PFSK-1 (cell line): ENCODE results near the gene PLIN4.

Experiments
- POLR2AphosphoS5 ChIP-seq: IDR thresholded peaks from 2 replicates; pipeline ENCODE4 v1.6.1; 2012; ENCODE audit warnings: low read depth, mild to moderate bottlenecking, control low read depth, low read length, moderate library complexity
- SIN3A ChIP-seq: IDR thresholded peaks from 2 replicates; pipeline ENCODE4 v1.6.1; 2012; ENCODE audit warnings: mild to moderate bottlenecking, low read length, moderate library complexity, borderline replicate concordance; ENCODE audit not compliant: insufficient read depth
- TF ChIP-seq, protein P1 (sequence below), 2 experiments: IDR thresholded peaks; 2 replicates each; pipeline versions ENCODE4 v1.6.1 to v1.8.0; 2011 to 2012; ENCODE audit warnings: low read depth in 2 of 2, low read length in 2 of 2, control low read depth in 1 of 2, inconsistent platforms in 1 of 2, mild to moderate bottlenecking in 1 of 2, moderate library complexity in 1 of 2; ENCODE audit not compliant: insufficient read depth in 1 of 2

DNA sequence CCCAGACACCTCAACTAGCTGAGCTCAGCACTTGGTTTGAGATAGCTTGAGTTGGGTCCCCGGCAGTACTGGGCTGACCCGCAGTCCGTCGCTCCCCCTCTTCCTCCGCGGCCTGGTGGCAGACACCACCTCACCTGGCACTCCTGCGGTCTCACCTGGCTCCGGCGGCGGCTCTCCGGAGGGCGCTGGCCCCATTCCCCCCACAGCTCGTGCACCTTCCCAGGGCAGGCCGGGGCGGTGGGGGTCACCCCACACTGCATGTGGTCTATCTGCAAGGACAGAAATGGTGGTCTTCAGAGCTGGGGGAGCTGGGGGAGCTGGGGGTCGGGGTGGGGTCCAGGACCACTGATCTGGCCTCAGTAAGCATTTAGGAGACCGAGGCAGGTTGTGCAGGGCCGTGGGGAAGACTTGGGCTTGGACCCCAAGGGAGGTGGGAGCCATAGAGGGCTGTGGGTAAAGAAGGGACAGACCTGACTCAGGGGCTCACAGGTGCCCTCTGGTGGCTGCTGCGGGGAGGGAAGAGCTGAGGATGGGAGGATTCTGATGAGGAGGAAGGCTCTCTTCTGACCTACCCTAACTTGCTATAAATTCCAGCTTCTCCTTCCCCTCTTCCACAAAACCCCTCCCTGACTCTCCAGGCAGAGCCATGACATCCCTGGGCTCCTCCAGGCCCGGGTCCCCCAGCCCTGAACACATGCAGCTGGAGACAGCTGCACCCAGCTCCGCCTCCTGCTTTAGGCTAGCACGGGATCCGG is 6.7 kb upstream of the PLIN4 start:
- TF ChIP-seq POLR2AphosphoS5 (no peak), SIN3A (no peak)
- TF ChIP-seq, protein P1, sequence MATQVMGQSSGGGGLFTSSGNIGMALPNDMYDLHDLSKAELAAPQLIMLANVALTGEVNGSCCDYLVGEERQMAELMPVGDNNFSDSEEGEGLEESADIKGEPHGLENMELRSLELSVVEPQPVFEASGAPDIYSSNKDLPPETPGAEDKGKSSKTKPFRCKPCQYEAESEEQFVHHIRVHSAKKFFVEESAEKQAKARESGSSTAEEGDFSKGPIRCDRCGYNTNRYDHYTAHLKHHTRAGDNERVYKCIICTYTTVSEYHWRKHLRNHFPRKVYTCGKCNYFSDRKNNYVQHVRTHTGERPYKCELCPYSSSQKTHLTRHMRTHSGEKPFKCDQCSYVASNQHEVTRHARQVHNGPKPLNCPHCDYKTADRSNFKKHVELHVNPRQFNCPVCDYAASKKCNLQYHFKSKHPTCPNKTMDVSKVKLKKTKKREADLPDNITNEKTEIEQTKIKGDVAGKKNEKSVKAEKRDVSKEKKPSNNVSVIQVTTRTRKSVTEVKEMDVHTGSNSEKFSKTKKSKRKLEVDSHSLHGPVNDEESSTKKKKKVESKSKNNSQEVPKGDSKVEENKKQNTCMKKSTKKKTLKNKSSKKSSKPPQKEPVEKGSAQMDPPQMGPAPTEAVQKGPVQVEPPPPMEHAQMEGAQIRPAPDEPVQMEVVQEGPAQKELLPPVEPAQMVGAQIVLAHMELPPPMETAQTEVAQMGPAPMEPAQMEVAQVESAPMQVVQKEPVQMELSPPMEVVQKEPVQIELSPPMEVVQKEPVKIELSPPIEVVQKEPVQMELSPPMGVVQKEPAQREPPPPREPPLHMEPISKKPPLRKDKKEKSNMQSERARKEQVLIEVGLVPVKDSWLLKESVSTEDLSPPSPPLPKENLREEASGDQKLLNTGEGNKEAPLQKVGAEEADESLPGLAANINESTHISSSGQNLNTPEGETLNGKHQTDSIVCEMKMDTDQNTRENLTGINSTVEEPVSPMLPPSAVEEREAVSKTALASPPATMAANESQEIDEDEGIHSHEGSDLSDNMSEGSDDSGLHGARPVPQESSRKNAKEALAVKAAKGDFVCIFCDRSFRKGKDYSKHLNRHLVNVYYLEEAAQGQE (IDR thresholded peaks at IDR 0.05; ENCODE audit: insufficient read depth in 1 of 2, low read depth in 2 of 2, low read length in 2 of 2), result no peak
